Fibroblast of lung (primary cell): ENCODE results near the gene STX8. TPM values are rescaled to one million over a fixed set of nuclear protein-coding genes. Genes with fewer than 3 reads are reported as not detected.
A peak's percentile ranks its signal among the peaks of the same experiment; 100 is the strongest.

Experiments used
- DNase-seq, 2 donors: peaks; one replicate each; pipeline versions ENCODE4 v3.0.0 to v3.0.0-alpha.2; 2010; ENCODE audit warnings: low read depth in 2 of 2
- H2AFZ ChIP-seq: 2 replicates; pipeline ENCODE4 v1.5.1; 2012; ENCODE audit warnings: low read length, control low read depth, inconsistent platforms
- H3K27ac ChIP-seq: 2 replicates; pipeline ENCODE4 v1.5.1; 2011; ENCODE audit warnings: low read length, control low read depth; ENCODE audit not compliant: insufficient read depth
- H3K27me3 ChIP-seq: 2 replicates; pipeline ENCODE4 v1.5.1; 2011; ENCODE audit warnings: mild to moderate bottlenecking, low read length; ENCODE audit not compliant: control insufficient read depth, insufficient read depth
- H3K36me3 ChIP-seq: 2 replicates; pipeline ENCODE4 v1.5.1; 2011; ENCODE audit warnings: low read length; ENCODE audit not compliant: control insufficient read depth, insufficient read depth
- H3K4me1 ChIP-seq: 2 replicates; pipeline ENCODE4 v1.5.1; 2011; ENCODE audit warnings: low read length; ENCODE audit not compliant: control insufficient read depth, insufficient read depth; ENCODE audit errors: extremely low read depth
- H3K4me2 ChIP-seq: 2 replicates; pipeline ENCODE4 v1.5.1; 2011; ENCODE audit warnings: low read length, control low read depth; ENCODE audit not compliant: insufficient read depth; ENCODE audit errors: extremely low read depth
- H3K4me3 ChIP-seq, 4 experiments: fragments of 200-600 bp in 1 of 4; sonication (generic) in 1 of 4; replicated peaks in 1 of 4; 2 replicates each; pipeline ENCODE4 v1.5.1; 2011 to 2016; ENCODE audit warnings: low read length in 4 of 4, low read depth in 3 of 4, mild to moderate bottlenecking in 3 of 4, control low read depth in 2 of 4, inconsistent platforms in 1 of 4, mixed read lengths in 1 of 4; ENCODE audit not compliant: insufficient read depth in 1 of 4; ENCODE audit errors: control extremely low read depth in 1 of 4
- H3K79me2 ChIP-seq: 2 replicates; pipeline ENCODE4 v1.5.1; 2012; ENCODE audit warnings: mild to moderate bottlenecking, low read length, inconsistent platforms; ENCODE audit not compliant: control insufficient read depth, insufficient read depth
- H3K9ac ChIP-seq: 2 replicates; pipeline ENCODE4 v1.5.1; 2011; ENCODE audit warnings: mild to moderate bottlenecking, low read length, control low read depth; ENCODE audit not compliant: insufficient read depth
- H3K9me3 ChIP-seq: 2 replicates; pipeline ENCODE4 v1.5.1; 2012; ENCODE audit warnings: low read depth, low read length; ENCODE audit not compliant: control insufficient read depth, insufficient read depth
- H4K20me1 ChIP-seq: 2 replicates; pipeline ENCODE4 v1.5.1; 2011; ENCODE audit warnings: low read length; ENCODE audit not compliant: control insufficient read depth, insufficient read depth; ENCODE audit errors: extremely low read depth
- CTCF ChIP-seq, 2 donors: IDR thresholded peaks in 1 of 2; conservative IDR thresholded peaks in 1 of 2; 1 replicate in 1 of 2; 2 replicates in 1 of 2; pipeline ENCODE4 v1.5.1; 2011 to 2012; ENCODE audit warnings: low read length in 2 of 2, control low read depth in 1 of 2, inconsistent platforms in 1 of 2, low read depth in 1 of 2, mild to moderate bottlenecking in 1 of 2
- EZH2 ChIP-seq: IDR thresholded peaks from 2 replicates; pipeline ENCODE4 v1.5.1; 2012; ENCODE audit warnings: low read length, control low read depth, mild to moderate bottlenecking; ENCODE audit errors: missing control alignments
- polyA plus RNA-seq, 2 donors: library from polyadenylated mRNA; depleted of rRNA in 1 of 2; stranded (reverse) in 1 of 2; unstranded in 1 of 2; fragments of >200 nt; gene quantifications; 2 replicates each; pipeline ENCODE4 v1.2.1, GENCODE V29; 2011 to 2012; ENCODE audit warnings: missing spikeins in 1 of 2
- total RNA-seq: library from RNA; depleted of rRNA; stranded (reverse); fragments of >200 nt; gene quantifications from 2 replicates; pipeline ENCODE4 v1.2.1, GENCODE V29; 2014

The STX8 gene
- total and polyA plus RNA-seq, 2 donors (not counting 1 experiment from before 2014, with no cell fraction given) = 84.7 to 128 TPM

- Histone ChIP-seq H4K20me1 (no peaks in the 10 kb centered on the region), H3K4me3 (no peak overlapping the region), H3K9ac (no peak overlapping the region), H3K27ac (no peak overlapping the region), H3K4me2 (no peak overlapping the region), H2AFZ (no peak overlapping the region), H3K36me3 (no peaks in the 10 kb centered on the region), H3K27me3 (no peaks in the 10 kb centered on the region), H3K4me1 (no peaks in the 10 kb centered on the region), H3K9me3 (no peaks in the 10 kb centered on the region), H3K79me2 (no peaks in the 10 kb centered on the region)
- TF ChIP-seq CTCF (conservative IDR thresholded peaks at IDR 0.05 in 1 of 2, IDR thresholded peaks at IDR 0.05 in 1 of 2; ENCODE audit: low read depth in 1 of 2, low read length in 2 of 2) (no peak), EZH2 (no peak)
- peak in 1 of 2 donors; percentile 92 for DNase-seq
These were observed 174.2 kb downstream of the STX8 start for GRCh38 chr17:9401434-9401833.

- H3K9me3 ChIP-seq = no peaks in the 10 kb centered on the region
- no peak overlapping the region for H3K4me3 ChIP-seq
- H3K9ac ChIP-seq = no peak overlapping the region
- TF ChIP-seq EZH2 = no peak
- no peak for TF ChIP-seq CTCF (conservative IDR thresholded peaks at IDR 0.05 in 1 of 2, IDR thresholded peaks at IDR 0.05 in 1 of 2; ENCODE audit: low read depth in 1 of 2, low read length in 2 of 2)
- no peak overlapping the region for H2AFZ ChIP-seq
- H3K36me3 ChIP-seq = no peaks in the 10 kb centered on the region
- H3K27ac ChIP-seq = no peak overlapping the region
- DNase-seq = peak; percentile 56 to 91
- no peaks in the 10 kb centered on the region for H3K27me3 ChIP-seq
- no peak overlapping the region for H3K4me2 ChIP-seq
- H4K20me1 ChIP-seq = no peaks in the 10 kb centered on the region
- H3K4me1 ChIP-seq = no peaks in the 10 kb centered on the region
- no peaks in the 10 kb centered on the region for H3K79me2 ChIP-seq
These were observed 186.5 kb downstream of the STX8 start for GRCh38 chr17:9389111-9389527.

GRCh38 chr17:9386401-9386800, 189.2 kb downstream of the STX8 start:
- Histone ChIP-seq H4K20me1 (no peaks in the 10 kb centered on the region), H3K27me3 (no peaks in the 10 kb centered on the region), H3K4me1 (no peaks in the 10 kb centered on the region), H3K4me3 (no peak overlapping the region), H3K79me2 (no peaks in the 10 kb centered on the region), H3K4me2 (no peak overlapping the region), H3K9ac (no peak overlapping the region), H2AFZ (no peak overlapping the region), H3K27ac (no peak overlapping the region), H3K9me3 (no peaks in the 10 kb centered on the region), H3K36me3 (no peaks in the 10 kb centered on the region)
- TF ChIP-seq CTCF (conservative IDR thresholded peaks at IDR 0.05 in 1 of 2, IDR thresholded peaks at IDR 0.05 in 1 of 2; ENCODE audit: low read depth in 1 of 2, low read length in 2 of 2) (no peak), EZH2 (no peak)
- peak; percentile 42 to 46 for DNase-seq
